ENCODE data around the gene NBEA. TPM values are rescaled to one million over a fixed set of nuclear protein-coding genes. Genes with fewer than 3 reads are reported as not detected.

NBEA gene
- total and polyA plus RNA-seq, 2 experiments from 2014 or later = 9.1 to 29.1 TPM

DNA sequence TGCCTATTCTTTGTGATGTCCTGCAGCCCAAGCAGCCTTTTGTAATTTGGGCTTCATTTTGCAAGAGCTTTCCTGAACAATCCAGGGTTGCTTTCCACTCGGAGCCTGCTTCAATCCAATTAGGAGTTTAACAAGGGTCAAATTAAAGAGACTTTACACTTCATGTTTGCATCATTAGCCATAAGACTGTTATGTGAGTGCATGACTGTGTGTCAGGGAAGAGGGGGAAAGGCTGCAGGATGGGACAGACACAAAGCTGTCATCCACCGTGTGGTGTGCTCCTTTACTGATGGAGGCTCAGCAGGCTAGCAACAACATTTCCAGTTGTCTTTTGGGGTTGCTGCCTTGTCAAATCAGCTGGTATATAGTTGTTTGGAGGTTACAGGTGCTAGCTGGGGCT, 558.1 kb downstream of the NBEA start (continued):
- no peak for TF ChIP-seq ZNF462 (CRISPR knock-in tag; IDR thresholded peaks at IDR 0.05)

- no peak overlapping the region for H3K27ac Mint-ChIP-seq
- Histone ChIP-seq H3K9me2 (ENCODE audit: insufficient read depth) (no peaks in the 10 kb centered on the region), H3K27ac (ENCODE audit: low read depth) (no peak overlapping the region; the same call in 1 of the 2 replicates), H3K4me1 (ENCODE audit: insufficient read depth) (no peaks in the 10 kb centered on the region; the same call in 1 of the 2 replicates), H3K79me2 (replicated peaks; ENCODE audit: insufficient read depth) (no peaks in the 10 kb centered on the region), H3K4me3 (no peak overlapping the region), H2AFZ (no peak overlapping the region), H3K27me3 (ENCODE audit: insufficient read depth) (no peaks in the 10 kb centered on the region), H4K20me1 (replicated peaks; ENCODE audit: insufficient read depth) (no peaks in the 10 kb centered on the region), H3F3A (replicated peaks; ENCODE audit: low read depth) (no peaks in the 10 kb centered on the region), H3K36me3 (ENCODE audit: insufficient read depth) (no peaks in the 10 kb centered on the region), H3K4me2 (no peak overlapping the region)
- no peaks in the 10 kb centered on the region for H3K9me3 Mint-ChIP-seq
- H3K4me1 Mint-ChIP-seq = peaks cover 16% of the 10 kb centered on the region; the same call in 2 of the 3 replicates
- H3K36me3 Mint-ChIP-seq (ENCODE audit: low read depth) = no peaks in the 10 kb centered on the region
- no peak overlapping the region for H3K4me3 Mint-ChIP-seq
- no peak for DNase-seq (ENCODE audit: low spot score)
- H3K27me3 Mint-ChIP-seq (ENCODE audit: insufficient read depth, low read depth, poor library complexity) = peaks cover 1% of the 10 kb centered on the region
- no peak for ATAC-seq
- TF ChIP-seq ZNF462 (CRISPR knock-in tag; IDR thresholded peaks at IDR 0.05) (no peak), STAT1 (IDR thresholded peaks at IDR 0.05; ENCODE audit: unreplicated experiment) (no peak), ZNF114 (CRISPR knock-in tag; IDR thresholded peaks at IDR 0.05) (no peak), POLR2AphosphoS5 (IDR thresholded peaks at IDR 0.05; ENCODE audit: low read depth) (no peak), CTCF (conservative IDR thresholded peaks at IDR 0.05; ENCODE audit: low read depth in 2 of 2) (no peak)
- TF ChIP-seq, protein P1, sequence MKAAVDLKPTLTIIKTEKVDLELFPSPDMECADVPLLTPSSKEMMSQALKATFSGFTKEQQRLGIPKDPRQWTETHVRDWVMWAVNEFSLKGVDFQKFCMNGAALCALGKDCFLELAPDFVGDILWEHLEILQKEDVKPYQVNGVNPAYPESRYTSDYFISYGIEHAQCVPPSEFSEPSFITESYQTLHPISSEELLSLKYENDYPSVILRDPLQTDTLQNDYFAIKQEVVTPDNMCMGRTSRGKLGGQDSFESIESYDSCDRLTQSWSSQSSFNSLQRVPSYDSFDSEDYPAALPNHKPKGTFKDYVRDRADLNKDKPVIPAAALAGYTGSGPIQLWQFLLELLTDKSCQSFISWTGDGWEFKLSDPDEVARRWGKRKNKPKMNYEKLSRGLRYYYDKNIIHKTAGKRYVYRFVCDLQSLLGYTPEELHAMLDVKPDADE (IDR thresholded peaks at IDR 0.05) = no peak
These were observed 559.7 kb downstream of the NBEA start for GRCh38 chr13:35501661-35502235.

Data from GM23338 (cell line).